OCI-M1 (cell line): ENCODE measurements around the gene LRRC37A3.
"Not testable (repeated sequence)": the region's sequence is repeated elsewhere in the genome, so short reads cannot be mapped to it uniquely, and the experiment has no call there.

Experiments
- DNase-seq: peaks from one replicate; lab custom pipeline; 2025; lab: John Stamatoyannopoulos, UW

Gene LRRC37A3

GRCh38 chr17:64834060-64834459, 85.2 kb downstream of the LRRC37A3 start:
- DNase-seq: not testable (repeated sequence)

- DNase-seq: peak; percentile 4
These were observed 88.6 kb downstream of the LRRC37A3 start for GRCh38 chr17:64830631-64831040.

GRCh38 chr17:64829824-64830630, 89.3 kb downstream of the LRRC37A3 start:
- not testable (repeated sequence) for DNase-seq

- not testable (repeated sequence) for DNase-seq
These were observed 90.2 kb downstream of the LRRC37A3 start for GRCh38 chr17:64829068-64829467.

GRCh38 chr17:64818904-64819303, 100.4 kb downstream of the LRRC37A3 start:
- DNase-seq: not testable (repeated sequence)

- DNase-seq: not testable (repeated sequence)
These were observed 103.5 kb downstream of the LRRC37A3 start for GRCh38 chr17:64815833-64816198.

- not testable (repeated sequence) for DNase-seq
These were observed 104.1 kb downstream of the LRRC37A3 start for GRCh38 chr17:64814993-64815832.

- DNase-seq: not testable (repeated sequence)
These were observed 110.9 kb downstream of the LRRC37A3 start for GRCh38 chr17:64808178-64808977.
